SK-N-MC (cell line): Measurements from ENCODE around the gene RNF187.

Experiments
- EZH2 ChIP-seq: fragments of 200-600 bp; sonication (generic); IDR thresholded peaks from one replicate; pipeline ENCODE4 v1.6.1; 2017; ENCODE audit warnings: antibody characterized with exemption
- POLR2AphosphoS5 ChIP-seq: IDR thresholded peaks from 2 replicates; pipeline ENCODE4 v1.6.1; 2012; ENCODE audit warnings: mild to moderate bottlenecking, low read depth, low read length, borderline replicate concordance

DNA sequence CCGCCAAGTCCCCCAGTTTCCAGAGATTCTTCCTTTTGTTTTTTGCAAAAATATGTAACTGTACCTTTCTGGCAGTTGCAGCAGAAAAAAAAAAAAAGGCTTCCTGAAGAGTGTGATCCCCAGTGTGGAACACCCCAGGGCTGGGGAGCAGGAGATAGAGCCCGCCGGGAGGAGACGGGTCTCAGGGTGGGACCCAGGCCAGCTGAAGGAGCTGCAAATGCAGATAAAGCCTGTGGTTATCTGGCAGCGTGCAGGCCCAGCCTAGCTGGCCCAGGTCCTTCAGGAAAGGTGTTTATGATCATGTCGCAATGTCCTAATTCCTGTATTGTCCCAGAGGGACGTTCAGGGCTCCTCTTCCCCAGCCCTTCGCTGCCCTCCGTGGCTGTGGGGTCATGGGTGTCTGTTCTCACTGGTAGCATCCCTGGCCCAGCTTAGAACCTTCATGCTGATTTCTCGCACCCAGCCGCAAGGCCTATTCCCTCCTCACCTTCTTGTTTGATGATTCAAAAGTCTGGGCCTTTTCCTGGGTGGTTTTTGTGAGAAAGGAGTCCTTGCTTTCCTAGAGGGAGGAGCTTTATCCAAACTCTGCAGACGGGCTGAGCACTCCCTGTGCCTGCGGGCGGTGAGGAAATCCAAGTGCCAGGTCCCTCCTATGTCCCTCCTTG lies 26.2 kb downstream of the RNF187 start:
- TF ChIP-seq POLR2AphosphoS5 (no peak), EZH2 (no peak)
